MM.1S (cell line): ENCODE results near the gene LRRC34.

Source experiments
- DNase-seq: peaks from one replicate; pipeline ENCODE4 v3.0.0-alpha.2; 2015
- H2AFZ ChIP-seq: fragments of 300-600 bp; sonication (generic); 2 replicates; pipeline ENCODE4 v1.6.0; 2016; ENCODE audit warnings: antibody characterized with exemption, low read length
- H3F3A ChIP-seq: fragments of 300-600 bp; sonication (generic); 2 replicates; pipeline ENCODE4 v1.6.1; 2016; ENCODE audit warnings: mild to moderate bottlenecking, antibody characterized with exemption, low read length, moderate library complexity, mixed read lengths; ENCODE audit not compliant: insufficient read depth
- H3K27ac ChIP-seq: fragments of 300-600 bp; sonication (generic); 2 replicates; pipeline ENCODE4 v1.5.1; 2016; ENCODE audit warnings: mild to moderate bottlenecking, low read length
- H3K27me3 ChIP-seq: fragments of 300-600 bp; sonication (generic); replicated peaks from 2 replicates; pipeline ENCODE4 v1.6.0; 2016; ENCODE audit warnings: low read length; ENCODE audit not compliant: insufficient read depth
- H3K36me3 ChIP-seq: fragments of 300-600 bp; sonication (generic); replicated peaks from 2 replicates; pipeline ENCODE4 v1.6.1; 2016; ENCODE audit warnings: mild to moderate bottlenecking, low read length, mixed read lengths; ENCODE audit not compliant: insufficient read depth
- H3K4me1 ChIP-seq: fragments of 300-600 bp; sonication (generic); 2 replicates; pipeline ENCODE4 v1.6.1; 2016; ENCODE audit warnings: low read length, mixed read lengths
- H3K4me2 ChIP-seq: fragments of 300-600 bp; sonication (generic); 2 replicates; pipeline ENCODE4 v1.6.0; 2016; ENCODE audit warnings: low read depth, low read length
- H3K4me3 ChIP-seq: fragments of 300-600 bp; sonication (generic); 2 replicates; pipeline ENCODE4 v1.5.1; 2016; ENCODE audit warnings: low read length, mixed read lengths
- H3K79me2 ChIP-seq: fragments of 300-600 bp; sonication (generic); 2 replicates; pipeline ENCODE4 v1.6.1; 2016; ENCODE audit warnings: mixed run types, low read length, mixed read lengths
- H3K9ac ChIP-seq: fragments of 300-600 bp; sonication (generic); 2 replicates; pipeline ENCODE4 v1.6.1; 2016; ENCODE audit warnings: low read length, mixed read lengths
- H3K9me2 ChIP-seq: fragments of 300-600 bp; sonication (generic); replicated peaks from 2 replicates; pipeline ENCODE4 v1.6.1; 2016; ENCODE audit warnings: mild to moderate bottlenecking, low read length, mixed read lengths; ENCODE audit not compliant: insufficient read depth
- H3K9me3 ChIP-seq: fragments of 300-600 bp; sonication (generic); replicated peaks from 2 replicates; pipeline ENCODE4 v1.6.1; 2016; ENCODE audit warnings: mild to moderate bottlenecking, low read length, mixed read lengths; ENCODE audit not compliant: insufficient read depth
- H4K20me1 ChIP-seq: fragments of 300-600 bp; sonication (generic); 2 replicates; pipeline ENCODE4 v1.6.1; 2016; ENCODE audit warnings: mild to moderate bottlenecking, low read length, moderate library complexity, mixed read lengths; ENCODE audit not compliant: insufficient read depth
- EZH2 ChIP-seq: fragments of 300-600 bp; sonication (generic); optimal IDR thresholded peaks from 2 replicates; pipeline ENCODE3; 2017; ENCODE audit warnings: low read depth, mild to moderate bottlenecking, antibody characterized with exemption, low read length, mixed read lengths
- EZH2phosphoT487 ChIP-seq: fragments of 300-600 bp; sonication (generic); IDR thresholded peaks from 2 replicates; pipeline ENCODE4 v1.6.1; 2018; ENCODE audit warnings: antibody characterized with exemption, low read length
- TF ChIP-seq, protein P1 (sequence below): fragments of 300-600 bp; sonication (generic); IDR thresholded peaks from 2 replicates; pipeline ENCODE4 v1.5.1; 2016; ENCODE audit warnings: antibody characterized with exemption, low read length, mixed read lengths

The LRRC34 gene

DNA sequence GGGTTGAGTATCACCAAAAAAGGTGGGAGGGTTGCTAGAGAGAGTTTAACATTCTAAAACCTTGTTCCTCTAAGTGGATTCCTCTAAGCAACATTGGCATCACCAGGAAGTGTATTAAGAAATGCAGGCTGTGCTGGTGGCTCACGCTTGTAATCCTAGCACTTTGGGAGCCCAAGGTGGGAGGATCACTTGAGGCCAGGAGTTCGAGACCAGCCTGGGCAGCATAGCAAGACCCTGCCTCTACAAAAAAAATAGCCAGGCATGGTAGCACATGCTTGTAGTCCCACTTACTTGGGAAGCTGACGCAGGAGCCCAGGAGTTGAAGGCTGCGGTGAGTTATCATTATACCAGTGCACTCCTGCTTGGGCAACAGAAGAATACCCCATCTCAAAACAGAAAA lies 34.9 kb downstream of the LRRC34 start:
- H3K4me3 ChIP-seq = no peak overlapping the region
- peaks cover 14% of the 10 kb centered on the region for H3F3A ChIP-seq
- peaks cover 14% of the 10 kb centered on the region; the same call in 1 of the 2 replicates for H3K36me3 ChIP-seq
- TF ChIP-seq EZH2phosphoT487 = no peak
- TF ChIP-seq, protein P1, sequence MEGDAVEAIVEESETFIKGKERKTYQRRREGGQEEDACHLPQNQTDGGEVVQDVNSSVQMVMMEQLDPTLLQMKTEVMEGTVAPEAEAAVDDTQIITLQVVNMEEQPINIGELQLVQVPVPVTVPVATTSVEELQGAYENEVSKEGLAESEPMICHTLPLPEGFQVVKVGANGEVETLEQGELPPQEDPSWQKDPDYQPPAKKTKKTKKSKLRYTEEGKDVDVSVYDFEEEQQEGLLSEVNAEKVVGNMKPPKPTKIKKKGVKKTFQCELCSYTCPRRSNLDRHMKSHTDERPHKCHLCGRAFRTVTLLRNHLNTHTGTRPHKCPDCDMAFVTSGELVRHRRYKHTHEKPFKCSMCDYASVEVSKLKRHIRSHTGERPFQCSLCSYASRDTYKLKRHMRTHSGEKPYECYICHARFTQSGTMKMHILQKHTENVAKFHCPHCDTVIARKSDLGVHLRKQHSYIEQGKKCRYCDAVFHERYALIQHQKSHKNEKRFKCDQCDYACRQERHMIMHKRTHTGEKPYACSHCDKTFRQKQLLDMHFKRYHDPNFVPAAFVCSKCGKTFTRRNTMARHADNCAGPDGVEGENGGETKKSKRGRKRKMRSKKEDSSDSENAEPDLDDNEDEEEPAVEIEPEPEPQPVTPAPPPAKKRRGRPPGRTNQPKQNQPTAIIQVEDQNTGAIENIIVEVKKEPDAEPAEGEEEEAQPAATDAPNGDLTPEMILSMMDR = no peak
- no peak for TF ChIP-seq EZH2
- no peak overlapping the region for H3K9ac ChIP-seq
- no peak overlapping the region for H3K4me2 ChIP-seq
- H3K9me3 ChIP-seq = no peaks in the 10 kb centered on the region
- H2AFZ ChIP-seq = no peak overlapping the region
- no peaks in the 10 kb centered on the region for H3K9me2 ChIP-seq
- peaks cover 63% of the 10 kb centered on the region for H3K79me2 ChIP-seq
- DNase-seq = no peak
- H3K4me1 ChIP-seq = peaks cover 18% of the 10 kb centered on the region
- peaks cover 5% of the 10 kb centered on the region; the same call in 1 of the 2 replicates for H4K20me1 ChIP-seq
- H3K27ac ChIP-seq = no peak overlapping the region
- no peaks in the 10 kb centered on the region for H3K27me3 ChIP-seq

DNA sequence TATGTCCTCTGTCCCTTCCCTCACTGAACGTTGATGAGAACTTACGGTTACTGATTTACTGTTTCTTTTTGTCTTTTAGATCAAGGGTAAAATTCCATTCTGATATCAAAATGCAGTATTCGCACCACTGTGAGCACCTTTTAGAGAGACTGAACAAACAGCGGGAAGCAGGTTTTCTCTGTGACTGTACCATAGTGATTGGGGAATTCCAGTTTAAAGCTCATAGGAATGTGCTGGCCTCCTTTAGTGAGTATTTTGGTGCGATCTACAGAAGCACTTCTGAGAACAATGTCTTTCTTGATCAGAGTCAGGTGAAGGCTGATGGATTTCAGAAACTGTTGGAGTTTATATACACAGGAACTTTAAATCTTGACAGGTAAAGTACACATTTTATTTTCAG lies 38.5 kb downstream of the LRRC34 start:
- H3K4me3 ChIP-seq = peak overlapping the region; percentile 88
- H3F3A ChIP-seq = peaks cover 33% of the 10 kb centered on the region
- H2AFZ ChIP-seq = no peak overlapping the region
- H3K9ac ChIP-seq = peak overlapping the region; percentile 95
- no peak for DNase-seq
- no peaks in the 10 kb centered on the region for H3K27me3 ChIP-seq
- H3K9me3 ChIP-seq = no peaks in the 10 kb centered on the region
- peaks cover 56% of the 10 kb centered on the region for H3K79me2 ChIP-seq
- peak overlapping the region; percentile 79 for H3K4me2 ChIP-seq
- H3K9me2 ChIP-seq = no peaks in the 10 kb centered on the region
- H3K36me3 ChIP-seq = peaks cover 9% of the 10 kb centered on the region; the same call in 1 of the 2 replicates
- peaks cover 5% of the 10 kb centered on the region; the same call in 1 of the 2 replicates for H4K20me1 ChIP-seq
- H3K27ac ChIP-seq = peak overlapping the region; percentile 95; the same call in 1 of the 2 replicates
- TF ChIP-seq, protein P1 = no peak
- TF ChIP-seq EZH2phosphoT487 = no peak
- peaks cover 18% of the 10 kb centered on the region for H3K4me1 ChIP-seq

DNA sequence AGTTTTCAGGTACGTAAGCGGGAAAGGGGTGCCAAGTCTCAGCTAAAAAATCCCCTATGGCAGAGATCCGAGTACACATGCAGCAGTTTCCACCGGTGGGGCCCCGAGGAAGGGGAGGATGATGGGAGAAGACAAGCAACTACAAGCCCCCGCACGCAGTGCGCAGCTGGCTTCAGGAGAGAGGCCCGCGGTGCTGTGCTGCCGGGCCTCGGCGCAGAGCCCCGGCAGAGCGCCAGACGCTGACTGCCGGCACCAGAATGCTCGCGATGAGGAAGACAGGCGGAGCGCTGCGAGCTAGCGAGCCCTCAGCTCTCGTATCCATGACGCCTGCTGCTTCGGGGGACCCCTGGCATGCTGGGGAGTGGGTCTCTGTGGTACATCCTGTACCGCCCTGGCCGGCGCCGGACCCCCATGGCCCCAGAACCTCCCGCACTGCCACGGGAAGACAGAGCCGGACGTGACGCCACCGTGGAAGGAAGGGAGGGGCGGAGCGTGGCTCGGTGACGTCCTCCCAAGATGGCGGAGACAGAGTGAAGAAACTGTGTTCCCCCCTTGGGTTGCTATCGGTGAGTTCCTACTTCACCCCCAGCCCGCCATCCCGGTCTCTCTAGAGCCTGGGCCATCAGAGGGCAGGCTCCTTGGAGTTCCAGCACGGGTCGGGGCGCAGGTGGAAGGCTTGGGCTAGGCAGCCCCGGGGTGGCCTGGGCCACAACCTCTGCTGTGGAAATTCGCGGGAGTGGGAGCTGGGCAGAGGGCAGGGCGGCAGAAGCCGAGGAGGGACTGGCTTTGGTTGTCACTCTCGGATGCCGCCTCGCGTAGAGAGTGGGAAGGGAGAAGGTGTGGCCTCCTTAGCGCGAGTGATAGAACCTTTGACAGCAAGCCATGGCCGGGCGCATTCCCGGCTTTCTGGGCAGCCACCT lies 39.5 kb downstream of the LRRC34 start, which contains the start of gene MYNN:
Gene MYNN (plus strand): TSS at position 500 of the 920 bp plus-strand sequence. CDS start 900 bp downstream, outside the sequence.
- DNase-seq = peak; percentile 95
- peaks cover 47% of the 10 kb centered on the region for H3K79me2 ChIP-seq
- no peaks in the 10 kb centered on the region for H3K9me2 ChIP-seq
- H3K27ac ChIP-seq = peak within 1 kb of the TSS; percentile 95
- H3K27me3 ChIP-seq = no peaks in the 10 kb centered on the region
- no peaks in the 10 kb centered on the region for H3K9me3 ChIP-seq
- H4K20me1 ChIP-seq = peaks cover 5% of the 10 kb centered on the region; the same call in 1 of the 2 replicates
- peak within 1 kb of the TSS; percentile 95 for H3K9ac ChIP-seq
- H3K4me3 ChIP-seq = peak within 1 kb of the TSS; percentile 88
- H3K4me1 ChIP-seq = peaks cover 18% of the 10 kb centered on the region
- H3F3A ChIP-seq = peaks cover 33% of the 10 kb centered on the region
- no peak for TF ChIP-seq EZH2
- no peak for TF ChIP-seq EZH2phosphoT487
- TF ChIP-seq, protein P1 = peak; percentile 32; the same call in 1 of the 2 replicates
- H3K36me3 ChIP-seq = peaks cover 6% of the 10 kb centered on the region; the same call in 1 of the 2 replicates
- peak within 1 kb of the TSS; percentile 79 for H3K4me2 ChIP-seq
- peak within 1 kb of the TSS; percentile 88 for H2AFZ ChIP-seq
